K562 (cell line): ENCODE data around the gene THOP1. TPM values are rescaled to one million over a fixed set of nuclear protein-coding genes. Genes with fewer than 3 reads are reported as not detected.

Experiments
- CBX3 ChIP-seq, 2 experiments: IDR thresholded peaks; 1 replicate in 1 of 2; 2 replicates in 1 of 2; pipeline ENCODE4 v1.6.1; 2012; ENCODE audit warnings: inconsistent platforms in 2 of 2, low read length in 2 of 2, borderline replicate concordance in 1 of 2, control low read depth in 1 of 2
- CHAMP1 ChIP-seq: fragments of 450-650 bp; IDR thresholded peaks from 2 replicates; pipeline ENCODE4 v1.6.1; 2016; ENCODE audit warnings: mild to moderate bottlenecking
- CHD1 ChIP-seq: fragments of 200-600 bp; sonication (generic); IDR thresholded peaks from one replicate; pipeline ENCODE4 v1.6.1; 2012; ENCODE audit warnings: mild to moderate bottlenecking, moderate library complexity, low read length, inconsistent platforms
- DDX20 ChIP-seq: fragments of 450-650 bp; IDR thresholded peaks from 2 replicates; pipeline ENCODE4 v1.6.1; 2016; ENCODE audit warnings: missing genetic modification characterization, low read depth, mild to moderate bottlenecking, missing compliant biosample characterization, moderate library complexity
- FOXK2 ChIP-seq, 2 experiments: fragments of 450-650 bp; IDR thresholded peaks in 1 of 2; conservative IDR thresholded peaks in 1 of 2; 2 replicates each; pipeline ENCODE4 v1.6.1; 2016; ENCODE audit warnings: low read depth in 2 of 2, mild to moderate bottlenecking in 1 of 2
- KDM4B ChIP-seq, 2 experiments: fragments of 450-650 bp in 1 of 2; sonication (generic) in 1 of 2; IDR thresholded peaks; 2 replicates each; pipeline ENCODE4 v1.6.1; 2016 to 2017; ENCODE audit warnings: borderline replicate concordance in 2 of 2, antibody characterized with exemption in 1 of 2, low read depth in 1 of 2, mild to moderate bottlenecking in 1 of 2
- MAFG ChIP-seq: fragments of 450-650 bp; conservative IDR thresholded peaks from 2 replicates; pipeline ENCODE4 v1.6.1; 2016; ENCODE audit warnings: missing genetic modification characterization, missing compliant biosample characterization
- MXI1 ChIP-seq: IDR thresholded peaks from 2 replicates; pipeline ENCODE4 v1.6.1; 2011; ENCODE audit warnings: low read depth, mild to moderate bottlenecking, improper control_type of control experiment, low read length
- NFIC ChIP-seq: fragments of 450-650 bp; IDR thresholded peaks from 2 replicates; pipeline ENCODE4 v1.6.1; 2017; ENCODE audit warnings: mild to moderate bottlenecking, inconsistent platforms
- POU5F1 ChIP-seq: fragments of 150-350 bp; IDR thresholded peaks from 2 replicates; pipeline ENCODE4 v1.6.1; 2014; ENCODE audit warnings: borderline replicate concordance, low read length, low read depth, mild to moderate bottlenecking; ENCODE audit not compliant: partially characterized antibody
- PTRF ChIP-seq: fragments of 450-650 bp; IDR thresholded peaks from 2 replicates; pipeline ENCODE4 v1.6.1; 2016; ENCODE audit warnings: mild to moderate bottlenecking, missing genetic modification characterization, missing compliant biosample characterization
- TCF7L2 ChIP-seq: fragments of 150-350 bp; IDR thresholded peaks from 2 replicates; pipeline ENCODE4 v1.6.1; 2016; ENCODE audit warnings: low read depth, mild to moderate bottlenecking, low read length, moderate library complexity
- ZNF584 ChIP-seq: fragments of 200-800 bp; sonication (Bioruptor generic); IDR thresholded peaks from 2 replicates; pipeline ENCODE4 v1.6.1; 2016; ENCODE audit warnings: low read depth, mild to moderate bottlenecking, missing genetic modification characterization, missing compliant biosample characterization
- ZNF780A ChIP-seq: fragments of 250-450 bp; sonication (Bioruptor Pico); IDR thresholded peaks from 2 replicates; pipeline ENCODE4 v1.5.0; 2021; ENCODE audit warnings: mild to moderate bottlenecking
- polyA plus RNA-seq, 8 experiments: library from polyadenylated mRNA; depleted of rRNA in 4 of 8; stranded (reverse) in 5 of 8; unstranded in 3 of 8; fragments of >200 nt; fragmentation: Nextera tagmentation in 2 of 8; fragmentation: Illumina TruSeq in 1 of 8; extraction: Ambion mirVana in 2 of 8; extraction: Trizol in 1 of 8; gene quantifications; 2 replicates each; pipeline versions ENCODE4 v1.2.1 to v1.2.3, GENCODE V29; 2011 to 2014; ENCODE audit warnings: inconsistent platforms in 1 of 8, missing spikeins in 1 of 8
- total RNA-seq, 7 experiments: library from RNA; depleted of rRNA in 6 of 7; stranded (reverse); fragments of >200 nt in 6 of 7; fragmentation: Illumina TruSeq in 2 of 7; extraction: Trizol in 2 of 7; gene quantifications; 2 replicates each; pipeline versions ENCODE4 v1.2.1 to v1.2.3, GENCODE V29; 2011 to 2021; ENCODE audit warnings: low replicate concordance in 1 of 7
- TF ChIP-seq, protein P1 (sequence below): sonication (generic); formaldehyde crosslinking; IDR thresholded peaks from 2 replicates; pipeline ENCODE4 v1.8.0; 2023; ENCODE audit warnings: mild to moderate bottlenecking, missing genetic modification reagents
- TF ChIP-seq, protein P2 (sequence below): fragments of 250-450 bp; sonication (Bioruptor Pico); IDR thresholded peaks from 2 replicates; pipeline ENCODE4 v1.9.0; 2021; ENCODE audit warnings: mild to moderate bottlenecking, inconsistent platforms

Gene THOP1
- total and polyA plus RNA-seq, 9 of the 15 experiments (the other 6 are each of a cell fraction or from before 2014, with no cell fraction given): 1.3 to 255 (median 96.1) TPM

- TF ChIP-seq, protein P1, sequence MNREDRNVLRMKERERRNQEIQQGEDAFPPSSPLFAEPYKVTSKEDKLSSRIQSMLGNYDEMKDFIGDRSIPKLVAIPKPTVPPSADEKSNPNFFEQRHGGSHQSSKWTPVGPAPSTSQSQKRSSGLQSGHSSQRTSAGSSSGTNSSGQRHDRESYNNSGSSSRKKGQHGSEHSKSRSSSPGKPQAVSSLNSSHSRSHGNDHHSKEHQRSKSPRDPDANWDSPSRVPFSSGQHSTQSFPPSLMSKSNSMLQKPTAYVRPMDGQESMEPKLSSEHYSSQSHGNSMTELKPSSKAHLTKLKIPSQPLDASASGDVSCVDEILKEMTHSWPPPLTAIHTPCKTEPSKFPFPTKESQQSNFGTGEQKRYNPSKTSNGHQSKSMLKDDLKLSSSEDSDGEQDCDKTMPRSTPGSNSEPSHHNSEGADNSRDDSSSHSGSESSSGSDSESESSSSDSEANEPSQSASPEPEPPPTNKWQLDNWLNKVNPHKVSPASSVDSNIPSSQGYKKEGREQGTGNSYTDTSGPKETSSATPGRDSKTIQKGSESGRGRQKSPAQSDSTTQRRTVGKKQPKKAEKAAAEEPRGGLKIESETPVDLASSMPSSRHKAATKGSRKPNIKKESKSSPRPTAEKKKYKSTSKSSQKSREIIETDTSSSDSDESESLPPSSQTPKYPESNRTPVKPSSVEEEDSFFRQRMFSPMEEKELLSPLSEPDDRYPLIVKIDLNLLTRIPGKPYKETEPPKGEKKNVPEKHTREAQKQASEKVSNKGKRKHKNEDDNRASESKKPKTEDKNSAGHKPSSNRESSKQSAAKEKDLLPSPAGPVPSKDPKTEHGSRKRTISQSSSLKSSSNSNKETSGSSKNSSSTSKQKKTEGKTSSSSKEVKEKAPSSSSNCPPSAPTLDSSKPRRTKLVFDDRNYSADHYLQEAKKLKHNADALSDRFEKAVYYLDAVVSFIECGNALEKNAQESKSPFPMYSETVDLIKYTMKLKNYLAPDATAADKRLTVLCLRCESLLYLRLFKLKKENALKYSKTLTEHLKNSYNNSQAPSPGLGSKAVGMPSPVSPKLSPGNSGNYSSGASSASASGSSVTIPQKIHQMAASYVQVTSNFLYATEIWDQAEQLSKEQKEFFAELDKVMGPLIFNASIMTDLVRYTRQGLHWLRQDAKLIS (CRISPR knock-in tag): 0 out of 2 replicates have a peak, but pooled peaks have one; percentile 81
- TF ChIP-seq KDM4B (IDR thresholded peaks at IDR 0.05; ENCODE audit: borderline replicate concordance in 2 of 2, low read depth in 1 of 2): 0 out of 4 replicates have a peak, but pooled peaks of 1 of the 2 experiments have one; percentile 68
- TF ChIP-seq ZNF584 (CRISPR knock-in tag): peak; percentile 63; the same call in 1 of the 2 replicates
- TF ChIP-seq CHD1: peak; percentile 46
- TF ChIP-seq PTRF (tag): no peak
- no peak for TF ChIP-seq TCF7L2
- TF ChIP-seq POU5F1: no peak
- peak; percentile 52; the same call in 1 of the 2 replicates for TF ChIP-seq MXI1
- TF ChIP-seq FOXK2 (conservative IDR thresholded peaks at IDR 0.05 in 1 of 2, IDR thresholded peaks at IDR 0.05 in 1 of 2; ENCODE audit: low read depth in 2 of 2): peak in 1 of 2 experiments; percentile 68; a peak in 1 of 4 replicates
- peak in 1 of 2 experiments; percentile 56; a peak in 1 of 3 replicates for TF ChIP-seq CBX3 (IDR thresholded peaks at IDR 0.05; ENCODE audit: borderline replicate concordance in 1 of 2, low read length in 2 of 2)
- peak; percentile 89; the same call in 1 of the 2 replicates for TF ChIP-seq CHAMP1
- TF ChIP-seq NFIC: peak; percentile 54; the same call in 1 of the 2 replicates
- TF ChIP-seq, protein P2, sequence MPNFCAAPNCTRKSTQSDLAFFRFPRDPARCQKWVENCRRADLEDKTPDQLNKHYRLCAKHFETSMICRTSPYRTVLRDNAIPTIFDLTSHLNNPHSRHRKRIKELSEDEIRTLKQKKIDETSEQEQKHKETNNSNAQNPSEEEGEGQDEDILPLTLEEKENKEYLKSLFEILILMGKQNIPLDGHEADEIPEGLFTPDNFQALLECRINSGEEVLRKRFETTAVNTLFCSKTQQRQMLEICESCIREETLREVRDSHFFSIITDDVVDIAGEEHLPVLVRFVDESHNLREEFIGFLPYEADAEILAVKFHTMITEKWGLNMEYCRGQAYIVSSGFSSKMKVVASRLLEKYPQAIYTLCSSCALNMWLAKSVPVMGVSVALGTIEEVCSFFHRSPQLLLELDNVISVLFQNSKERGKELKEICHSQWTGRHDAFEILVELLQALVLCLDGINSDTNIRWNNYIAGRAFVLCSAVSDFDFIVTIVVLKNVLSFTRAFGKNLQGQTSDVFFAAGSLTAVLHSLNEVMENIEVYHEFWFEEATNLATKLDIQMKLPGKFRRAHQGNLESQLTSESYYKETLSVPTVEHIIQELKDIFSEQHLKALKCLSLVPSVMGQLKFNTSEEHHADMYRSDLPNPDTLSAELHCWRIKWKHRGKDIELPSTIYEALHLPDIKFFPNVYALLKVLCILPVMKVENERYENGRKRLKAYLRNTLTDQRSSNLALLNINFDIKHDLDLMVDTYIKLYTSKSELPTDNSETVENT: no peak
- TF ChIP-seq ZNF780A (CRISPR knock-in tag): no peak
- TF ChIP-seq DDX20 (tag): no peak
- no peak for TF ChIP-seq MAFG (tag)
Observed at GRCh38 chr19:2739602-2740313, 45.5 kb upstream of the THOP1 start, which contains the start of gene SLC39A3 (continued).
